Transverse colon (tissue), 4 donors: Measurements from ENCODE around the gene CENPF.

Experiments
- CTCF ChIP-seq, 5 experiments: fragments of 200-600 bp in 3 of 5; fragments of 450-650 bp in 2 of 5; sonication (generic) in 3 of 5; IDR thresholded peaks; 1 replicate in 2 of 5; 2 replicates in 3 of 5; pipeline ENCODE4 v1.5.1; 2016 to 2017; ENCODE audit warnings: antibody characterized with exemption in 5 of 5, inconsistent platforms in 3 of 5, mild to moderate bottlenecking in 2 of 5, moderate library complexity in 1 of 5
- EP300 ChIP-seq: sonication (generic); formaldehyde crosslinking; IDR thresholded peaks from one replicate; pipeline ENCODE4 v1.6.1; 2017; ENCODE audit warnings: antibody characterized with exemption, low read depth
- POLR2A ChIP-seq: fragments of 450-650 bp; IDR thresholded peaks from one replicate; pipeline ENCODE4 v1.6.1; 2016; ENCODE audit warnings: antibody characterized with exemption, mild to moderate bottlenecking, moderate library complexity
- POLR2AphosphoS5 ChIP-seq, 3 donors: sonication (generic); formaldehyde crosslinking; IDR thresholded peaks; one replicate each; pipeline ENCODE4 v1.6.1; 2016; ENCODE audit warnings: antibody characterized with exemption in 3 of 3

- no peak for TF ChIP-seq POLR2AphosphoS5 (IDR thresholded peaks at IDR 0.05)
- TF ChIP-seq CTCF (IDR thresholded peaks at IDR 0.05) = peak; percentile 61 to 72 (median 66)
- TF ChIP-seq EP300 = no peak
- TF ChIP-seq POLR2A = no peak
Observed at GRCh38 chr1:214584805-214585766, 17.9 kb upstream of the CENPF start.
